Activated T-helper 1 cell treated with anti-CD3 and anti-CD28 coated beads, Interleukin-12 subunit alpha, Interleukin-12 subunit beta, Interleukin-2, Interleukin-4 antibody, amounts not matched to agents 30 ng/mL and 10 ng/mL and 1 ng/mL, durations not matched to agents 14 hours and 24 hours and 36 hours (primary cell): ENCODE measurements around the gene ZFP82. TPM values are rescaled to one million over a fixed set of nuclear protein-coding genes. Genes with fewer than 3 reads are reported as not detected.

ENCODE experiments used
- DNase-seq: peaks from one replicate; pipeline ENCODE4 v3.0.0; 2021; ENCODE audit warnings: low spot score
- H3K27ac Mint-ChIP-seq: one replicate; pipeline ENCODE4 v1.8.0; 2021; ENCODE audit warnings: mild to moderate bottlenecking, mixed read lengths
- H3K27me3 Mint-ChIP-seq: one replicate; pipeline ENCODE4 v1.8.0; 2022; ENCODE audit warnings: mild to moderate bottlenecking, moderate library complexity, mixed read lengths; ENCODE audit not compliant: insufficient read depth
- H3K36me3 Mint-ChIP-seq: one replicate; pipeline ENCODE4 v1.8.0; 2021; ENCODE audit warnings: low read depth, mixed read lengths
- H3K4me1 Mint-ChIP-seq: one replicate; pipeline ENCODE4 v1.8.0; 2021; ENCODE audit warnings: low read depth, mixed read lengths
- H3K4me3 Mint-ChIP-seq: one replicate; pipeline ENCODE4 v1.8.0; 2021; ENCODE audit warnings: mild to moderate bottlenecking, moderate library complexity, mixed read lengths
- H3K9me3 Mint-ChIP-seq: one replicate; pipeline ENCODE4 v1.8.0; 2021; ENCODE audit warnings: mixed read lengths
- intact Hi-C: fragments of 100-400 bp; cut with micrococcal nuclease; formaldehyde crosslinking; loops from one replicate; pipeline ENCODE4 v1.15.1; 2024
- total RNA-seq: library from RNA; stranded (reverse); gene quantifications from 2 replicates; pipeline ENCODE4 v1.2.3, GENCODE V29; 2022

The ZFP82 gene
- total RNA-seq, 1 donor from 2014 or later, result 5.3 TPM

- intact Hi-C loops, result no loop called here
- Mint-ChIP-seq H3K27ac (no peak overlapping the region), H3K4me1 (no peaks in the 10 kb centered on the region), H3K27me3 (no peaks in the 10 kb centered on the region), H3K36me3 (peaks cover 62% of the 10 kb centered on the region), H3K9me3 (peaks cover 55% of the 10 kb centered on the region), H3K4me3 (no peak overlapping the region)
- no peak for DNase-seq
These were observed 13.9 kb downstream of the ZFP82 start for GRCh38 chr19:36404498-36404897.

- Mint-ChIP-seq H3K4me1 (no peaks in the 10 kb centered on the region), H3K27me3 (no peaks in the 10 kb centered on the region), H3K9me3 (peaks cover 49% of the 10 kb centered on the region), H3K4me3 (no peak overlapping the region), H3K27ac (no peak overlapping the region), H3K36me3 (peaks cover 58% of the 10 kb centered on the region)
- DNase-seq, result no peak
- intact Hi-C loops, result no loop called here
These were observed 17.0 kb downstream of the ZFP82 start for GRCh38 chr19:36401475-36401874.

GRCh38 chr19:36398571-36398970, 19.9 kb downstream of the ZFP82 start:
- Mint-ChIP-seq H3K36me3 (peaks cover 54% of the 10 kb centered on the region), H3K4me3 (no peak overlapping the region), H3K27ac (no peak overlapping the region), H3K4me1 (no peaks in the 10 kb centered on the region), H3K27me3 (no peaks in the 10 kb centered on the region), H3K9me3 (peaks cover 49% of the 10 kb centered on the region)
- intact Hi-C loops, result no loop called here
- DNase-seq, result no peak

GRCh38 chr19:36392916-36393673, 25.3 kb downstream of the ZFP82 start:
- Mint-ChIP-seq H3K36me3 (peaks cover 47% of the 10 kb centered on the region), H3K4me3 (no peak overlapping the region), H3K4me1 (no peaks in the 10 kb centered on the region), H3K9me3 (peaks cover 55% of the 10 kb centered on the region), H3K27ac (no peak overlapping the region), H3K27me3 (no peaks in the 10 kb centered on the region)
- intact Hi-C loops, result no loop called here
- DNase-seq, result no peak

GRCh38 chr19:36379510-36379819, 39.0 kb downstream of the ZFP82 start:
- intact Hi-C loops, result loop anchor here (1.0 to 10.0 kb wide), 15 partner anchors 39 to 991 kb away; partner anchors contain the start of genes ZFP82, ZNF260, ZNF345 and ZNF382
- DNase-seq, result no peak
- Mint-ChIP-seq H3K36me3 (no peaks in the 10 kb centered on the region), H3K27me3 (no peaks in the 10 kb centered on the region), H3K4me3 (peak overlapping the region; percentile 86), H3K27ac (no peak overlapping the region), H3K4me1 (peaks cover 13% of the 10 kb centered on the region), H3K9me3 (peaks cover 29% of the 10 kb centered on the region)

- Mint-ChIP-seq H3K4me1 (peaks cover 13% of the 10 kb centered on the region), H3K36me3 (no peaks in the 10 kb centered on the region), H3K9me3 (peaks cover 26% of the 10 kb centered on the region), H3K4me3 (peak within 1 kb of the TSS; percentile 86), H3K27ac (peak within 1 kb of the TSS; percentile 73), H3K27me3 (no peaks in the 10 kb centered on the region)
- peak; percentile 91 for DNase-seq
- intact Hi-C loops, result loop anchor here (1.0 to 10.0 kb wide), 15 partner anchors 39 to 992 kb away; partner anchors contain the start of genes ZFP82, ZNF260, ZNF345 and ZNF382
These were observed 39.6 kb downstream of the ZFP82 start, which contains the start of gene ZFP14 for GRCh38 chr19:36378625-36379509. ZFP14 (minus strand) TSS chr19:36379201; CDS start chr19:36367892, 11,309 bp downstream.

- Mint-ChIP-seq H3K4me1 (peaks cover 13% of the 10 kb centered on the region), H3K36me3 (peaks cover under 1% of the 10 kb centered on the region), H3K27me3 (no peaks in the 10 kb centered on the region), H3K27ac (peak overlapping the region; percentile 73), H3K9me3 (peaks cover 27% of the 10 kb centered on the region), H3K4me3 (peak overlapping the region; percentile 86)
- intact Hi-C loops, result loop anchor here (2.0 to 10.0 kb wide), 7 partner anchors 47 to 993 kb away; partner anchors contain the start of genes ZNF382, ZNF383, ZNF527 and ZNF568
- DNase-seq, result no peak
These were observed 40.8 kb downstream of the ZFP82 start for GRCh38 chr19:36377541-36378178.

- no peak overlapping the region for H3K4me3 Mint-ChIP-seq
- H3K9me3 Mint-ChIP-seq, result peaks cover 44% of the 10 kb centered on the region
- DNase-seq, result no peak
- peaks cover 12% of the 10 kb centered on the region for H3K4me1 Mint-ChIP-seq
- H3K27me3 Mint-ChIP-seq, result no peaks in the 10 kb centered on the region
- H3K36me3 Mint-ChIP-seq, result peaks cover 12% of the 10 kb centered on the region
- intact Hi-C loops, result loop anchor here (10.0 kb wide), 3 partner anchors 231 to 541 kb away; partner anchors contain the start of genes ZNF382, ZNF568, ZNF790 and ZNF829
- no peak overlapping the region for H3K27ac Mint-ChIP-seq
These were observed 44.7 kb downstream of the ZFP82 start for GRCh38 chr19:36373638-36374156.

- no peak for DNase-seq
- no peak overlapping the region for H3K27ac Mint-ChIP-seq
- no peak overlapping the region for H3K4me3 Mint-ChIP-seq
- H3K9me3 Mint-ChIP-seq, result peaks cover 46% of the 10 kb centered on the region
- H3K36me3 Mint-ChIP-seq, result peaks cover 22% of the 10 kb centered on the region
- no peaks in the 10 kb centered on the region for H3K4me1 Mint-ChIP-seq
- no peaks in the 10 kb centered on the region for H3K27me3 Mint-ChIP-seq
- intact Hi-C loops, result loop anchor here (10.0 kb wide), 3 partner anchors 233 to 543 kb away; partner anchors contain the start of genes ZNF382, ZNF568, ZNF790 and ZNF829
These were observed 46.6 kb downstream of the ZFP82 start for GRCh38 chr19:36371886-36372285.

GRCh38 chr19:36363845-36364244, 54.6 kb downstream of the ZFP82 start:
- Mint-ChIP-seq H3K27ac (no peak overlapping the region), H3K4me1 (no peaks in the 10 kb centered on the region), H3K27me3 (no peaks in the 10 kb centered on the region), H3K36me3 (peaks cover 44% of the 10 kb centered on the region), H3K4me3 (no peak overlapping the region), H3K9me3 (peaks cover 49% of the 10 kb centered on the region)
- DNase-seq, result no peak
- intact Hi-C loops, result no loop called here
